Hepatocyte (in vitro differentiated cells): Measurements from ENCODE around the gene SCRT2.

ENCODE experiments used
- CTCF ChIP-seq: fragments of 200-600 bp; sonication (generic); IDR thresholded peaks from 2 replicates; pipeline ENCODE4 v1.5.1; 2016; ENCODE audit warnings: antibody characterized with exemption, mild to moderate bottlenecking; ENCODE audit not compliant: poor library complexity
- EZH2 ChIP-seq: fragments of 200-600 bp; sonication (generic); IDR thresholded peaks from 2 replicates; pipeline ENCODE4 v1.6.1; 2016; ENCODE audit warnings: antibody characterized with exemption, mild to moderate bottlenecking, borderline replicate concordance
- EZH2phosphoT487 ChIP-seq: fragments of 200-600 bp; sonication (generic); IDR thresholded peaks from one replicate; pipeline ENCODE4 v1.6.1; 2018; ENCODE audit warnings: antibody characterized with exemption, mild to moderate bottlenecking, low read depth, moderate library complexity; ENCODE audit not compliant: unreplicated experiment, severe bottlenecking

- no peak for TF ChIP-seq EZH2phosphoT487
- TF ChIP-seq CTCF = no peak
- TF ChIP-seq EZH2 = no peak
Observed at GRCh38 chr20:615514-615913, 60.1 kb downstream of the SCRT2 start.
